Testis (tissue), 2 donors: ENCODE measurements around the gene DDB1.
"Not testable (repeated sequence)": the region's sequence is repeated elsewhere in the genome, so short reads cannot be mapped to it uniquely, and the experiment has no call there.

ENCODE experiments used
- CTCF ChIP-seq, 3 experiments: fragments of 450-650 bp in 2 of 3; fragments of 200-600 bp in 1 of 3; sonication (generic) in 1 of 3; IDR thresholded peaks; one replicate each; pipeline ENCODE4 v1.5.1; 2016 to 2019; ENCODE audit warnings: antibody characterized with exemption in 3 of 3, mild to moderate bottlenecking in 2 of 3, moderate library complexity in 1 of 3
- POLR2A ChIP-seq: fragments of 450-650 bp; IDR thresholded peaks from one replicate; pipeline ENCODE4 v1.6.1; 2017; ENCODE audit warnings: antibody characterized with exemption, mild to moderate bottlenecking, moderate library complexity

- not testable (repeated sequence) for TF ChIP-seq CTCF (IDR thresholded peaks at IDR 0.05); POLR2A
Measured at GRCh38 chr11:61252332-61252731, 80.6 kb downstream of the DDB1 start.
